Anterior cingulate cortex (tissue), 58 donors: ENCODE results near the gene RIN1.

Source experiments
- DNase-seq, 58 donors: peaks; one replicate each; lab custom pipeline; 2025; lab: John Stamatoyannopoulos, UW

Gene RIN1

DNA sequence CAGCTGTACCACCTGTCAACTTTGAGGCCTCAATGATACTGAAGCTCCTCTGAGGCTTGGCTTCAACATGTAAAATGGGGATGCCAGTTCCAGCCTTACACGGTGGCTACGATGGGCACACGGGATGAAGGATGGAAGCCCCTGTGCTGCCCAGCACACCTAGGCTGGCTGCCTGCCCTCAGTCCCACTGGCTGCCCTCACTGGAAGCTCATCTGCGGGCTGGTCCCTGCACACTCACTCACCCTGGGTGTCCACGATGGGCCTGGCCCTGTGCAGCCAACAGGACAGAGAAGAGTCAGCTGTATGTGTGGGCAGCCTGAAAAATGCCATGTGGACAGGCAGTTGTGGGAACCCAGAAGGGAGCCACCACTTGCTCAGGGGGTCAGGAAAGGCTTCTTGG, 49.5 kb downstream of the RIN1 start:
- DNase-seq = no peak

GRCh38 chr11:66285250-66285947, 50.8 kb downstream of the RIN1 start:
- DNase-seq = no peak

DNA sequence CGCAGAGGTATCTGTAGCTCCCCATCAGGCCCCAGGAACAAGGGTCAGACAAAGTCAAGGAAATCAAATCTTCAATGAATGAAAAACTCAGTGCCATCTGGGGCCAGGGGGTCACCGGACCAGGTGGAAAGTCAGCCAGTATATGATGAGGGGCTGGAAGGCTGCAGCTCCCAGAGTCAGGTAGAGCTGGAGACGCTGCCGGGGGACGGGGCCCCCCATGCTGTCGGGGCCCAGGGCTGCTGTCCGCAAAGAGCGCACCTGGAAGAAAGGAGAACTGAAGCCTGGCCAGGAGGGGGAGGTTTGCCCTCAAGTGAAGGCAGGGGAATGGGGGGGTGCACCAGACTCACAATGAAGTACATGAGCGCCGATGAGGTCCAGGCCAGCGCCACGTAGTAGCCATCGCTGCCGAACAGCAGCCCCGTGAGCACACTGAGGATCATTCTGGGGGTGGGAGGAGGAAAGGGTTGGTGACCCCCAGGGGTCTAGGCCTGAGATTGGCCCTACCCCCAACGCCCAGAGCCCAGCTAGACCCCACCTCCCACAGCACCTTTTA, 51.6 kb downstream of the RIN1 start:
- DNase-seq = no peak

- DNase-seq = no peak
Observed at GRCh38 chr11:66283461-66284105, 52.7 kb downstream of the RIN1 start.

- peak; percentile 73 to 100 (median 97) for DNase-seq
Observed at GRCh38 chr11:66282468-66283455, 53.5 kb downstream of the RIN1 start.
